Left lobe of liver (tissue), 2 donors: Measurements from ENCODE around the gene SLC5A10. TPM values are rescaled to one million over a fixed set of nuclear protein-coding genes. Genes with fewer than 3 reads are reported as not detected.
"Not testable (repeated sequence)": the region's sequence is repeated elsewhere in the genome, so short reads cannot be mapped to it uniquely, and the experiment has no call there.

Source experiments
- ATAC-seq: fragments of 200-7000 bp; cut with Tn5 transposase; one replicate; pipeline ENCODE4 v1.9.1; 2020; ENCODE audit warnings: mild to moderate bottlenecking, moderate library complexity
- DNase-seq: peaks from one replicate; pipeline ENCODE4 v3.0.0-alpha.2; 2020; ENCODE audit warnings: low spot score
- total RNA-seq: library from RNA; stranded (reverse); gene quantifications from one replicate; pipeline ENCODE4 v1.2.1, GENCODE V29; 2021
- donor health status: DM: no; HTN: no; CAD: no; lungs with moderate emphysema.
- donor health status: DM: no; HTN: yes; CAD: no.

SLC5A10 gene
- total RNA-seq, result not detected

- ATAC-seq, result peak; percentile 71
- DNase-seq, result no peak
Measured at GRCh38 chr17:18951941-18952842, at the start of gene SLC5A10. Gene SLC5A10, plus strand, starts transcription at chr17:18952165. Its CDS starts 41 bp downstream, at chr17:18952206.

- ATAC-seq (no peak), DNase-seq (no peak)
Measured at GRCh38 chr17:18904482-18904881, 47.5 kb upstream of the SLC5A10 start.

GRCh38 chr17:18905226-18905625 lies 46.7 kb upstream of the SLC5A10 start:
- DNase-seq (no peak), ATAC-seq (no peak)

- ATAC-seq (no peak), DNase-seq (no peak)
Measured at GRCh38 chr17:18910326-18910725, 41.6 kb upstream of the SLC5A10 start.

GRCh38 chr17:18910881-18911280 lies 41.1 kb upstream of the SLC5A10 start:
- ATAC-seq (no peak), DNase-seq (peak; percentile 2)

GRCh38 chr17:18916816-18917500 lies 35.0 kb upstream of the SLC5A10 start:
- DNase-seq, result no peak
- no peak for ATAC-seq

- no peak for DNase-seq
- ATAC-seq, result no peak
Measured at GRCh38 chr17:18917506-18918032, 34.4 kb upstream of the SLC5A10 start.

GRCh38 chr17:18919963-18920362 lies 32.0 kb upstream of the SLC5A10 start:
- DNase-seq, result peak; percentile 66
- ATAC-seq, result peak; percentile 88

- ATAC-seq (peak; percentile 48), DNase-seq (no peak)
Measured at GRCh38 chr17:18920911-18921441, 31.0 kb upstream of the SLC5A10 start.

- no peak for ATAC-seq
Measured at GRCh38 chr17:18921485-18921884, 30.5 kb upstream of the SLC5A10 start.

GRCh38 chr17:18921912-18922451 lies 30.0 kb upstream of the SLC5A10 start:
- ATAC-seq (no peak), DNase-seq (no peak)

More at GRCh38 chr17:18921485-18921884, 30.5 kb upstream of the SLC5A10 start:
- DNase-seq, result no peak

- ATAC-seq, DNase-seq: not testable (repeated sequence)
Measured at GRCh38 chr17:18922596-18922995, 29.4 kb upstream of the SLC5A10 start.

- DNase-seq, result no peak
- ATAC-seq, result peak; percentile 56
Measured at GRCh38 chr17:18925187-18925586, 26.8 kb upstream of the SLC5A10 start.

- ATAC-seq (no peak), DNase-seq (no peak)
Measured at GRCh38 chr17:18928628-18929125, 23.3 kb upstream of the SLC5A10 start.

GRCh38 chr17:18932360-18933055 lies 19.5 kb upstream of the SLC5A10 start:
- ATAC-seq, result peak; percentile 14

GRCh38 chr17:18933102-18934058 lies 18.6 kb upstream of the SLC5A10 start:
- ATAC-seq, result peak; percentile 62

More at GRCh38 chr17:18932360-18933055, 19.5 kb upstream of the SLC5A10 start:
- no peak for DNase-seq

GRCh38 chr17:18937981-18938691 lies 13.8 kb upstream of the SLC5A10 start:
- DNase-seq, result no peak
- no peak for ATAC-seq

More at GRCh38 chr17:18933102-18934058, 18.6 kb upstream of the SLC5A10 start:
- no peak for DNase-seq

GRCh38 chr17:18938692-18939023 lies 13.3 kb upstream of the SLC5A10 start:
- ATAC-seq, result no peak
- no peak for DNase-seq
